T-helper 2 cell treated with Interferon-gamma antibody and Interleukin-4, amounts not matched to agents 5 μg/mL and 100 μg/mL, for 36 hours (primary cell): Measurements from ENCODE around the gene FBXW7.
"Not testable (repeated sequence)": the region's sequence is repeated elsewhere in the genome, so short reads cannot be mapped to it uniquely, and the experiment has no call there.

Experiments
- DNase-seq: peaks from one replicate; pipeline ENCODE4 v3.0.0; 2021; ENCODE audit warnings: low spot score
- H3K27ac Mint-ChIP-seq: one replicate; pipeline ENCODE4 v1.8.0; 2021; ENCODE audit warnings: mild to moderate bottlenecking, mixed read lengths
- H3K27me3 Mint-ChIP-seq: one replicate; pipeline ENCODE4 v1.8.0; 2021; ENCODE audit warnings: low read depth, mixed read lengths
- H3K36me3 Mint-ChIP-seq: one replicate; pipeline ENCODE4 v1.8.0; 2021; ENCODE audit warnings: low read depth, mixed read lengths
- H3K4me1 Mint-ChIP-seq: one replicate; pipeline ENCODE4 v1.8.0; 2021; ENCODE audit warnings: low read depth, mixed read lengths
- H3K4me3 Mint-ChIP-seq: one replicate; pipeline ENCODE4 v1.8.0; 2022; ENCODE audit warnings: mild to moderate bottlenecking, moderate library complexity, mixed read lengths
- H3K9me3 Mint-ChIP-seq: one replicate; pipeline ENCODE4 v1.8.0; 2021; ENCODE audit warnings: mixed read lengths

FBXW7 gene

DNA sequence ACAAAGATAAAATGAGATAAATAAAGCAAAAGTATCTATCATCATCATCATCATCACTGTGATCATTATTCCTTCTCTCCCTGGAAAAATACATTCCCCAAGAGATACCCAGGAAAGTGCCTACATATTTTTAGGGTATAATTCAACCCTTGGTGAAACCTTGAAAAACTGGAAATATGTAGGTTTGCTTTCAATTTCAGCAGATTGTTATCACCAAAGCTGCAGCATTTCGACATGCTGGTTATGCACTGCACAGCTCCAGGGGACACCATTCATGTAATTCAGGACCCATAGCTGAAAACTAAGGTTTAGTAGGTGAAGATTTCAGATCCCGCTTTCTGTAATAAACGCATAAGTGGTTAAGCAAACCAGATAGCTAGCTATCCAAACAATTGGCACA is 28.4 kb upstream of the FBXW7 start:
- Mint-ChIP-seq H3K9me3 (no peaks in the 10 kb centered on the region), H3K4me3 (no peak overlapping the region), H3K4me1 (peaks cover 13% of the 10 kb centered on the region), H3K27ac (no peak overlapping the region), H3K27me3 (no peaks in the 10 kb centered on the region), H3K36me3 (no peaks in the 10 kb centered on the region)
- no peak for DNase-seq

- H3K4me1 Mint-ChIP-seq: peaks cover 13% of the 10 kb centered on the region
- H3K4me3 Mint-ChIP-seq: no peak overlapping the region
- no peaks in the 10 kb centered on the region for H3K36me3 Mint-ChIP-seq
- no peaks in the 10 kb centered on the region for H3K27me3 Mint-ChIP-seq
- DNase-seq: no peak
- no peaks in the 10 kb centered on the region for H3K9me3 Mint-ChIP-seq
- no peak overlapping the region for H3K27ac Mint-ChIP-seq
Observed at GRCh38 chr4:152563209-152563608, 27.3 kb upstream of the FBXW7 start.

DNA sequence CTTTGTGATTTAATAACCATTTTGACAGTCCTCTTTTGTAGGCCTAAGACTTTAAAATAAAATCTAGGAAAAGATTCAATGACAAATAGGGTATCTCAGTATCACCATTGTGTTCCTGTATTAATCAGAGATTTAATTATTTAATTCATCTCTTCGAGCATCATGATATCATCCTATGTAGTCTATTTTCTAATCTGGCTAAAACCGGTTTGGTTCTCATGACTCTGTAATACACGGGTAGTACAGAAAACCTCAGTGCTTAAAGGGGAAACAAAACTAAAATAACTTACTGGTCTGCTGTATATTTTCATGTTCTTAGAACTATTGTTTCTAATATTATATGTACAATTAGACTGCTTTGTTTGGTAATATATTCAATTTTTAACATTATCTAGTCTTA is 23.7 kb upstream of the FBXW7 start:
- no peak for DNase-seq

DNA sequence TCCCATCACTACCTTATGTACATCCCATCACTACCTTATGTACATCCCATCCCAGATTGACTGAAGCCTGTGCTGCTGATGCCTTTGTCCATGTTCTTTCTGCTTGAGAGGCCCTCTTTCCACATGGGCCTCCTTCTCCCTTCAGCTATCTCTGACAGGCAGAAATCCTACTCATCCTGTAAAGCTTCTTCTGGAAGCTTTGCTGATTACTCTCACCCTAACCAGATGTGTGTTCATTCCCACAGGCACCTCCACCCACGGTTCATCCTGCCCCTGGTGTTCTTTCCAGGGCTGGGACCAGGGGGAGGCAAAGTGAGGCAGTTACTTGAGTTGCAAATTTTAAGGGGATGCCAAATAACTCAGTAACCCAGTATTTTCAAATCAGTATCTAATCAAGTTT is 22.5 kb upstream of the FBXW7 start:
- no peak overlapping the region for H3K27ac Mint-ChIP-seq
- H3K4me1 Mint-ChIP-seq: peaks cover 38% of the 10 kb centered on the region
- H3K9me3 Mint-ChIP-seq: no peaks in the 10 kb centered on the region
- no peaks in the 10 kb centered on the region for H3K27me3 Mint-ChIP-seq
- peaks cover 4% of the 10 kb centered on the region for H3K36me3 Mint-ChIP-seq
- no peak for DNase-seq
- H3K4me3 Mint-ChIP-seq: no peak overlapping the region

More for the DNA sequence above, 23.7 kb upstream of the FBXW7 start:
- H3K9me3 Mint-ChIP-seq: no peaks in the 10 kb centered on the region
- H3K4me1 Mint-ChIP-seq: peaks cover 34% of the 10 kb centered on the region
- H3K4me3 Mint-ChIP-seq: no peak overlapping the region
- no peak overlapping the region for H3K27ac Mint-ChIP-seq
- no peaks in the 10 kb centered on the region for H3K27me3 Mint-ChIP-seq
- H3K36me3 Mint-ChIP-seq: peaks cover 4% of the 10 kb centered on the region

DNA sequence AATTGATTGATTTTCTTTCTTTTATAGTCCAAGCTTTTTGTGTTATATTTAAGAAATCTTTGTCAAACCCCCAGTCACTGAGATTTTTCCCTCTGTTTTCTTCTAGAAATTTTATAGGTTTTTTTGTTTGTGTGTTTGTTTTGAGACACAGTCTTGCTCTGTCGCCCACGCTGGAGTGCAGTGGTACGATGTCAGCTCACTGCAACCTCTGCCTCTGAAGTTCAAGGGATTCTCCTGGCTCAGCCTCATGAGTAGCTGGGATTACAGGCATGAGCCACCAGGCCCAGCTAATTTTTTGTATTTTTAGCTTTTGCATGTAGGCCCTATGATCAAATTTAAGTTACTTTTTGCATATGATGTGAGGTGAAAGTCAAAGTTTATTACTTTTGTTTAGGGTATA is 20.9 kb upstream of the FBXW7 start:
- Mint-ChIP-seq H3K9me3 (no peaks in the 10 kb centered on the region), H3K36me3 (peaks cover 4% of the 10 kb centered on the region), H3K27ac (no peak overlapping the region), H3K4me1 (peaks cover 38% of the 10 kb centered on the region), H3K4me3 (no peak overlapping the region), H3K27me3 (no peaks in the 10 kb centered on the region)
- no peak for DNase-seq

- Mint-ChIP-seq H3K27me3 (no peaks in the 10 kb centered on the region), H3K9me3 (peaks cover 4% of the 10 kb centered on the region), H3K27ac (peak overlapping the region; percentile 84), H3K4me3 (peak overlapping the region; percentile 70), H3K4me1 (peaks cover 38% of the 10 kb centered on the region), H3K36me3 (peaks cover 4% of the 10 kb centered on the region)
- DNase-seq: no peak
Observed at GRCh38 chr4:152556283-152556682, 20.4 kb upstream of the FBXW7 start.

GRCh38 chr4:152554742-152555141 is 18.9 kb upstream of the FBXW7 start:
- no peaks in the 10 kb centered on the region for H3K27me3 Mint-ChIP-seq
- H3K4me1 Mint-ChIP-seq: peaks cover 38% of the 10 kb centered on the region
- no peak for DNase-seq
- H3K4me3 Mint-ChIP-seq: peak overlapping the region; percentile 81
- H3K27ac Mint-ChIP-seq: peak overlapping the region; percentile 91
- H3K9me3 Mint-ChIP-seq: peaks cover 5% of the 10 kb centered on the region
- H3K36me3 Mint-ChIP-seq: peaks cover 4% of the 10 kb centered on the region

DNA sequence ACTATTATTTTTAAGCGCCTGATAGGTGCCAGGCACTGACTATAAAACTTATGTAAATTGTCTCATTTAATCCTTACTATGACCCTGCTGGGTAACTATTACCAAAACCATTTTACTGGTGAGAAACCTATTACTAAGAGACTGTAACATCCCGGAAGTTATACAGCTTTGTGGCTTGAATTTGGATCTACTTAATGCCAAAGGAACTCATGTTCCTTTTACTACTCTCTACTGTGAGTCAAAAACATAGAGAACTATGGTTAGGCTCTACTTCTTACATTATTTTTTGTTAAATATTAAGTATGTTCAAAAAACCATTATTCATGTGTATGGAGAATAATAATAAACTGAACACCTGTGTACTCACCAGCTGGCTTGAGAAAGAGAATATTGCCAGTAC is 14.8 kb upstream of the FBXW7 start:
- H3K27me3 Mint-ChIP-seq, H3K27ac Mint-ChIP-seq, H3K9me3 Mint-ChIP-seq, DNase-seq, H3K36me3 Mint-ChIP-seq, H3K4me3 Mint-ChIP-seq: not testable (repeated sequence)
- H3K4me1 Mint-ChIP-seq: peaks cover 25% of the 10 kb centered on the region

- no peak overlapping the region for H3K4me3 Mint-ChIP-seq
- H3K27me3 Mint-ChIP-seq: no peaks in the 10 kb centered on the region
- H3K4me1 Mint-ChIP-seq: peaks cover 3% of the 10 kb centered on the region
- no peak overlapping the region for H3K27ac Mint-ChIP-seq
- peaks cover 13% of the 10 kb centered on the region for H3K36me3 Mint-ChIP-seq
- no peaks in the 10 kb centered on the region for H3K9me3 Mint-ChIP-seq
- no peak for DNase-seq
Observed at GRCh38 chr4:152545088-152545487, 9.2 kb upstream of the FBXW7 start.

DNA sequence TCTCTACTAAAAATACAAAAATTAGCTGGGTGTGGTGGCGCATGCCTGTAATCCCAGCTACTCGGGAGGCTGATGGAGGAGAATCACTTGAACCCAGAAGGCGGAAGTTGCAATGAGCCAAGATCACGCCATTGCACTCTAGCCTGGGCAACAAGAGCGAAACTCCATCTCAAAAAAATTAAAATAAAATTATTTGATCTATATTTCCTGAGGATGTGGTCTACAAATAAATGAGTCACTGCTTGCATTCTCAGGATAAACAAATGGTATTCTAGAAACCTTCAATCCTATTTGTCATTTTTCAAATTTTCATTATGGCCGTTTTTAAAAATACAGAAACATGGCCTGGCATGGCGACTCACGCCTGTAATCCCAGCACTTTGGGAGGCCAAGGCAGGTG is 8.6 kb upstream of the FBXW7 start:
- not testable (repeated sequence) for H3K9me3 Mint-ChIP-seq, H3K27me3 Mint-ChIP-seq, H3K4me3 Mint-ChIP-seq, H3K4me1 Mint-ChIP-seq, H3K27ac Mint-ChIP-seq, DNase-seq
- H3K36me3 Mint-ChIP-seq: peaks cover 17% of the 10 kb centered on the region

DNA sequence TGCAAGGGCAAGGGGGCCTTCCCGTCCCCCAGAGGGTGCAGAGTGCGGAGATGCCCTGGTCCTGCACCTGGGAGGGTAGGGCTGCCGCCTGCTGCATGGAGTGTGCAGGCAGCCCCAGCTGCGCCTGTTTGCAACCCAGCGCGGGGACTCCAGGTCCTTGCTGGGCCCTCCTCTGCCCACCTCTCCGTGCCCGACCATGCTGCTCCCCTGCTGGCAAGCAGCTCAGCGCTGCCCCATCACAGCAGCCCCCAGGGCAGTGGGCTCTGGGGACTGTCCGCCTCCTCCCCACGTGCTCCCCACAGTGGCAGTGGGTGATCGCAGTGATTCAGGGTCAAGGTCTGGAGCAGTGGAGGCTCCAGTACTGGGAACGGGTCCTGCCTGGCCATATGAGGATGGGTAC is 5.0 kb upstream of the FBXW7 start:
- no peaks in the 10 kb centered on the region for H3K9me3 Mint-ChIP-seq
- H3K4me1 Mint-ChIP-seq: peaks cover 24% of the 10 kb centered on the region
- DNase-seq: no peak

DNA sequence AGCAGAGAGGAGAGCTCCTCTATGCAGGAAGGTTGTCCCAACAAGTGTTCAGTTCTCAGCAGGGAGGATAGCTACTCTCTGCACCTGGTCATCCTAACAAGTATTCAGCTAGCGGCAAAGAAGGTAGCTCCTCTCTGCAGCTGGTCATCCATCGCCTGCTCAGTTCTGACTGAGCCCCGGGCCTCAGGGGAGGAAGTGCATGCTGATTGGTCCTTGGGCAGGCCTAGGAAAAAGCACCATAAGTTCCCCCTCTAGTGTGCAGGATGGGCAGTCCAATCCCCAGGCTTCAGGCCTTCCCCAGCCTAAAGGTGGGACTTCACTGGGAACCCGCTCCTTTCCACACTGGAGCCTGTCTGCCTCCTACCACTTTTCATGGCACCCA is 4.4 kb upstream of the FBXW7 start:
- no peaks in the 10 kb centered on the region for H3K9me3 Mint-ChIP-seq
- H3K27me3 Mint-ChIP-seq: no peaks in the 10 kb centered on the region
- no peak overlapping the region for H3K27ac Mint-ChIP-seq
- H3K4me1 Mint-ChIP-seq: peaks cover 24% of the 10 kb centered on the region
- H3K4me3 Mint-ChIP-seq: no peak overlapping the region
- peaks cover 37% of the 10 kb centered on the region for H3K36me3 Mint-ChIP-seq
- DNase-seq: no peak

More for the DNA sequence above, 5.0 kb upstream of the FBXW7 start:
- no peak overlapping the region for H3K4me3 Mint-ChIP-seq
- no peaks in the 10 kb centered on the region for H3K27me3 Mint-ChIP-seq
- H3K27ac Mint-ChIP-seq: no peak overlapping the region
- peaks cover 37% of the 10 kb centered on the region for H3K36me3 Mint-ChIP-seq

- no peaks in the 10 kb centered on the region for H3K9me3 Mint-ChIP-seq
- no peak overlapping the region for H3K4me3 Mint-ChIP-seq
- DNase-seq: no peak
- peaks cover 22% of the 10 kb centered on the region for H3K4me1 Mint-ChIP-seq
- H3K27ac Mint-ChIP-seq: no peak overlapping the region
- no peaks in the 10 kb centered on the region for H3K27me3 Mint-ChIP-seq
- peaks cover 38% of the 10 kb centered on the region for H3K36me3 Mint-ChIP-seq
Observed at GRCh38 chr4:152539556-152540292, 3.8 kb upstream of the FBXW7 start.

DNA sequence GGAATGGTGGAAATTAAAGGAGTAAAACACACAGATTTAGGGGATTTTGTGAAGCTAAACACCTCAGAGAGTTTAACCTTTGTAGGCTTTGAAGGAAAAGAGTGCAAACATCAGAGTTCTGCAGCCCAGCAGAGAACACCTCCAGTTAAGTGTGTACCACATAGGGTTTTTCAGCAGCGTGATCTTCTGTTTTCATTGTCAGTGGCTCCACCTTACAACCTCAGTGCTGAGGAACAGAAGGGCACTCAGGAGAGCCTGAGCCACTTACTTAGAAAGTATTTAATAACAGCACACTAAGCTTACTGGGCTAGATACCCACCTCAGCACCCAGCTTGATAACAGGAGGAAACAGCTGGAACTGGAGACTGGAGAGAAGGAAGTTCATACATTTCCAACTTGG is 2.0 kb upstream of the FBXW7 start:
- no peaks in the 10 kb centered on the region for H3K9me3 Mint-ChIP-seq
- no peak for DNase-seq
- no peaks in the 10 kb centered on the region for H3K27me3 Mint-ChIP-seq
- peaks cover 32% of the 10 kb centered on the region for H3K4me1 Mint-ChIP-seq
- H3K36me3 Mint-ChIP-seq: peaks cover 44% of the 10 kb centered on the region
- peak overlapping the region; percentile 99 for H3K27ac Mint-ChIP-seq
- H3K4me3 Mint-ChIP-seq: peak overlapping the region; percentile 93

DNA sequence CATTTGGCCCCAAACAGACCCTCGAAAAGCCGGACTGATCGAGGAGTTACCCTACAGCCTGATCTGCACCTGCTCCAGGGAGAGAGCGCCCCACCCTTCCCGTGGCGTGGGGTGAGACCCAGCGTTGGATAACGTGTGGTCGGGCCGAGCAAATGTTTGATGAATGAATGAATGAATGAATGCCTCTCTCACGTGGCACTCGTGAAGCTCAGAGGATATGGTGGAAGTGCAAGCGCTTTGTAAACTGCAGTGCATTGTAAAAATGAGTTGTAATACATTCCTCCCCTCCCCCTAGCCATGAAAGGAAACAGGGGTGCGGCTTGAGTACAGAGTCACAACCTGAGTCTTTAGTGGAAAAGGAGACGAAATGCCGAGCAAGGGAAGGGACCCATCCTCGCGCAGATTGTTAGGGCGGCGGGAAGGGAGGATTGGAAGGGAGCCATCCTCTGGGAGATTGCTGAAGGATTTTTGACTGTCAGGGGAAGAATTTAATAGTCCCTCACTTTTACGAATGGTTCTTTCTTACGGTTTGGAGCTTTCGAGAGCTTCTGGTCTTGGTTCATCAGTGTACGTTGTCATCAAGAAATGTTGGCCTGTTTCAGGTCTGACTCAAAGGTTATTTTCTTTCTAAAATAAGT is 772 bp upstream of the FBXW7 start:
- Mint-ChIP-seq H3K27ac (peak overlapping the region; percentile 99), H3K4me1 (peaks cover 41% of the 10 kb centered on the region), H3K27me3 (no peaks in the 10 kb centered on the region), H3K36me3 (peaks cover 47% of the 10 kb centered on the region), H3K9me3 (no peaks in the 10 kb centered on the region), H3K4me3 (peak overlapping the region; percentile 93)
- no peak for DNase-seq
